HCT116 (cell line): ENCODE data around the gene WDR70. TPM values are rescaled to one million over a fixed set of nuclear protein-coding genes. Genes with fewer than 3 reads are reported as not detected.

Source experiments
- ATAC-seq: fragments of 200-7000 bp; cut with Tn5 transposase; 2 replicates; pipeline ENCODE4 v1.9.1; 2020; ENCODE audit warnings: mild to moderate bottlenecking, moderate library complexity
- BruUV-seq: library from RNA; stranded (reverse); fragments of 400-500 nt; replicated peaks from 2 replicates; lab custom pipeline; 2021; lab: Mats Ljungman, UMichigan
- CTCF ChIA-PET: fragments of 300-600 bp; sonication (Branson Sonifier 250); formaldehyde crosslinking; loops from one replicate; lab custom pipeline; 2021; ENCODE audit warnings: antibody characterized with exemption; lab: Charles Lee
- POLR2A ChIA-PET: fragments of 300-600, 350-600 bp; sonication (Branson Sonifier 250); formaldehyde crosslinking; loops from one replicate; lab custom pipeline; 2021; ENCODE audit warnings: antibody characterized with exemption; lab: Charles Lee
- RAD21 ChIA-PET, 2 experiments: fragments of 300-600 bp; sonication (Branson Sonifier 250); formaldehyde crosslinking; loops; one replicate each; lab custom pipeline; 2023; ENCODE audit warnings: low total read pairs in 2 of 2; ENCODE audit not compliant: uncharacterized antibody in 2 of 2, unreplicated experiment in 2 of 2, low non-redundant PET in 1 of 2; lab: Charles Lee
- DNase-seq: peaks from one replicate; pipeline ENCODE4 v3.0.0-alpha.2; 2010; ENCODE audit warnings: low read depth, low spot score
- H2AFZ ChIP-seq: fragments of 200-600 bp; shearing (Covaris generic), sonication (generic); 2 replicates; pipeline ENCODE4 v1.6.1; 2017; ENCODE audit warnings: low read depth, mixed run types, mixed read lengths, antibody characterized with exemption, low read length; ENCODE audit not compliant: poor library complexity, severe bottlenecking
- H3K27ac ChIP-seq: 2 replicates; pipeline ENCODE4 v1.5.1; 2012; ENCODE audit warnings: low read depth, low read length
- H3K27me3 ChIP-seq: fragments of 200-600 bp; sonication (generic); 2 replicates; pipeline ENCODE4 v1.6.1; 2016; ENCODE audit warnings: mixed run types, low read length, mixed read lengths; ENCODE audit not compliant: insufficient read depth
- H3K36me3 ChIP-seq, 2 experiments: fragments of 200-500 bp in 1 of 2; fragments of 200-600 bp in 1 of 2; sonication (Bioruptor generic) in 1 of 2; sonication (generic) in 1 of 2; 2 replicates each; pipeline versions ENCODE4 v1.5.1 to v1.6.1; 2014 to 2016; ENCODE audit warnings: low read length in 2 of 2, inconsistent platforms in 1 of 2, mixed read lengths in 1 of 2, mixed run types in 1 of 2; ENCODE audit not compliant: insufficient read depth in 2 of 2, control insufficient read depth in 1 of 2
- H3K4me1 ChIP-seq, 2 experiments: fragments of 200-600 bp in 1 of 2; sonication (generic) in 1 of 2; 2 replicates each; pipeline versions ENCODE4 v1.5.1 to v1.6.1; 2012 to 2017; ENCODE audit warnings: low read length in 2 of 2, inconsistent platforms in 1 of 2, mild to moderate bottlenecking in 1 of 2, mixed read lengths in 1 of 2, mixed run types in 1 of 2, moderate library complexity in 1 of 2; ENCODE audit not compliant: insufficient read depth in 2 of 2, control insufficient read depth in 1 of 2
- H3K4me2 ChIP-seq: fragments of 200-600 bp; sonication (generic); 2 replicates; pipeline ENCODE4 v1.6.1; 2017; ENCODE audit warnings: mixed run types, low read length, mixed read lengths
- H3K4me3 ChIP-seq, 2 experiments: fragments of 200-600 bp in 1 of 2; sonication (generic) in 1 of 2; replicated peaks in 1 of 2; 2 replicates each; pipeline ENCODE4 v1.5.1; 2011 to 2016; ENCODE audit warnings: low read length in 2 of 2, control low read depth in 1 of 2, low read depth in 1 of 2, mild to moderate bottlenecking in 1 of 2, mixed read lengths in 1 of 2, mixed run types in 1 of 2
- H3K79me2 ChIP-seq: fragments of 200-600 bp; sonication (generic); 2 replicates; pipeline ENCODE4 v1.6.1; 2017; ENCODE audit warnings: mild to moderate bottlenecking, mixed run types, low read length, moderate library complexity, mixed read lengths; ENCODE audit not compliant: insufficient read depth
- H3K9ac ChIP-seq: fragments of 200-600 bp; sonication (generic); 2 replicates; pipeline ENCODE4 v1.6.1; 2016; ENCODE audit warnings: low read length, mixed read lengths
- H3K9me2 ChIP-seq: fragments of 200-600 bp; sonication (generic), shearing (Covaris generic); 2 replicates; pipeline ENCODE4 v1.6.1; 2017; ENCODE audit warnings: mixed run types, mild to moderate bottlenecking, moderate library complexity; ENCODE audit not compliant: insufficient read depth
- H3K9me3 ChIP-seq, 2 experiments: fragments of 200-500 bp in 1 of 2; fragments of 200-600 bp in 1 of 2; sonication (Bioruptor generic) in 1 of 2; sonication (generic) in 1 of 2; 2 replicates each; pipeline ENCODE4 v1.6.1; 2014 to 2017; ENCODE audit warnings: low read length in 2 of 2, mixed read lengths in 2 of 2, inconsistent platforms in 1 of 2, low read depth in 1 of 2, mild to moderate bottlenecking in 1 of 2, mixed run types in 1 of 2, moderate library complexity in 1 of 2; ENCODE audit not compliant: control insufficient read depth in 1 of 2, insufficient read depth in 1 of 2
- H4K20me1 ChIP-seq: fragments of 200-600 bp; sonication (generic), shearing (Covaris generic); 2 replicates; pipeline ENCODE4 v1.6.1; 2017; ENCODE audit warnings: mixed run types, mild to moderate bottlenecking, moderate library complexity; ENCODE audit not compliant: insufficient read depth
- CEBPB ChIP-seq: IDR thresholded peaks from 2 replicates; pipeline ENCODE4 v1.6.1; 2012; ENCODE audit warnings: low read depth
- EGR1 ChIP-seq: IDR thresholded peaks from 2 replicates; pipeline ENCODE4 v1.6.1; 2012; ENCODE audit warnings: low read depth
- ELF1 ChIP-seq: IDR thresholded peaks from 2 replicates; pipeline ENCODE4 v1.6.1; 2012; ENCODE audit warnings: low read depth, borderline replicate concordance
- EZH2phosphoT487 ChIP-seq: fragments of 200-600 bp; IDR thresholded peaks from 2 replicates; pipeline ENCODE4 v1.6.1; 2018; ENCODE audit warnings: antibody characterized with exemption, borderline replicate concordance
- FOSL1 ChIP-seq: IDR thresholded peaks from 2 replicates; pipeline ENCODE4 v1.6.1; 2012; ENCODE audit warnings: low read depth
- JUND ChIP-seq: IDR thresholded peaks from 2 replicates; pipeline ENCODE4 v1.6.1; 2012
- RAD21 ChIP-seq: IDR thresholded peaks from 2 replicates; pipeline ENCODE4 v1.6.1; 2012; ENCODE audit warnings: low read depth, mild to moderate bottlenecking
- SIN3A ChIP-seq: IDR thresholded peaks from 2 replicates; pipeline ENCODE4 v1.6.1; 2012; ENCODE audit warnings: low read depth
- SP1 ChIP-seq: IDR thresholded peaks from 2 replicates; pipeline ENCODE4 v1.6.1; 2012; ENCODE audit warnings: low read depth
- SRF ChIP-seq: IDR thresholded peaks from 2 replicates; pipeline ENCODE4 v1.6.1; 2012; ENCODE audit warnings: low read depth
- TCF7L2 ChIP-seq: IDR thresholded peaks from 2 replicates; pipeline ENCODE4 v1.7.0; 2011; ENCODE audit warnings: borderline replicate concordance, inconsistent platforms; ENCODE audit not compliant: insufficient read depth, insufficient read length; ENCODE audit errors: extremely low read depth
- ZNF274 ChIP-seq: fragments of 200-500 bp; sonication (Bioruptor generic); IDR thresholded peaks from 2 replicates; pipeline ENCODE4 v1.6.1; 2014; ENCODE audit warnings: mild to moderate bottlenecking, low read depth, low read length, inconsistent platforms
- intact Hi-C: fragments of 100-400 bp; cut with micrococcal nuclease; formaldehyde crosslinking; loops from 2 replicates; pipeline ENCODE4 v1.10.0; 2022
- total RNA-seq: library from RNA; stranded (reverse); gene quantifications from one replicate; pipeline ENCODE4 v1.2.1, GENCODE V29; 2021; ENCODE audit not compliant: unreplicated experiment
- TF ChIP-seq, protein P1 (sequence below): IDR thresholded peaks from 2 replicates; pipeline ENCODE4 v1.6.1; 2012; ENCODE audit warnings: low read depth
- TF ChIP-seq, protein P2 (sequence below): IDR thresholded peaks from 2 replicates; pipeline ENCODE4 v1.6.1; 2012
- TF ChIP-seq, protein P3 (sequence below): IDR thresholded peaks from 2 replicates; pipeline ENCODE4 v1.6.1; 2011; ENCODE audit warnings: mild to moderate bottlenecking, low read length, moderate library complexity; ENCODE audit not compliant: insufficient replicate concordance; ENCODE audit errors: extremely low read depth
- TF ChIP-seq, protein P4 (sequence below): IDR thresholded peaks from 2 replicates; pipeline ENCODE4 v1.6.1; 2012
- TF ChIP-seq, protein P5 (sequence below), 3 experiments: fragments of 200-600 bp in 1 of 3; sonication (generic) in 1 of 3; IDR thresholded peaks in 2 of 3; conservative IDR thresholded peaks in 1 of 3; 2 replicates each; pipeline ENCODE4 v1.5.1; 2012 to 2017; ENCODE audit warnings: low read depth in 2 of 3, low read length in 2 of 3, antibody characterized with exemption in 1 of 3, borderline replicate concordance in 1 of 3, control low read depth in 1 of 3, mild to moderate bottlenecking in 1 of 3, mixed read lengths in 1 of 3, mixed run types in 1 of 3, moderate library complexity in 1 of 3; ENCODE audit not compliant: insufficient read depth in 1 of 3

The WDR70 gene
- total RNA-seq, 1 experiment from 2014 or later = 31.1 TPM

DNA sequence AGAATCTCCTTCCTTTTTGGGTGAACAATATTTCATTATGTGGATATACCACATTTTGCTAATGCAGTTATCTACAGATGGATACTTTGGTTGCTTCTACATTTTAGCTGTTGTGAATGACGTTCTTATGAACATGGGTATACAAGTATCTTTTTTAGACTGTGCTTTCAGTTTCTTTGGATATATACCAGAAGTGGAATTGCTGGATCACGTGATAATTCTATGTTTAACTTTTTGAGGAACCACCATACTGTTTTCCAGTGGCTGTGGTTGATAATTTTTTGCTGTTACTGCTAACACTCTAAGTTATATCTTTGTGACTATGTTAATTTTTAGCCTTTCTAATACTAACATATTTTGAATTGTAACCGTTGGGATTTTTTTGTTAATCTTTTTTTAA, 12.5 kb downstream of the WDR70 start:
- Histone ChIP-seq H3K9me2 (no peaks in the 10 kb centered on the region), H3K9me3 (no peaks in the 10 kb centered on the region), H3K4me2 (no peak overlapping the region), H3K4me1 (no peaks in the 10 kb centered on the region), H4K20me1 (no peaks in the 10 kb centered on the region), H2AFZ (no peak overlapping the region), H3K27ac (no peak overlapping the region), H3K4me3 (no peak overlapping the region), H3K9ac (no peak overlapping the region), H3K79me2 (no peaks in the 10 kb centered on the region), H3K36me3 (peaks cover 0 to 8% of the 10 kb centered on the region in 2 experiments; a peak in 2 of 4 replicates), H3K27me3 (no peaks in the 10 kb centered on the region)
- intact Hi-C loops = no loop called here
- DNase-seq = no peak
- ATAC-seq = no peak
- no peak for TF ChIP-seq EGR1
- TF ChIP-seq, protein P1, sequence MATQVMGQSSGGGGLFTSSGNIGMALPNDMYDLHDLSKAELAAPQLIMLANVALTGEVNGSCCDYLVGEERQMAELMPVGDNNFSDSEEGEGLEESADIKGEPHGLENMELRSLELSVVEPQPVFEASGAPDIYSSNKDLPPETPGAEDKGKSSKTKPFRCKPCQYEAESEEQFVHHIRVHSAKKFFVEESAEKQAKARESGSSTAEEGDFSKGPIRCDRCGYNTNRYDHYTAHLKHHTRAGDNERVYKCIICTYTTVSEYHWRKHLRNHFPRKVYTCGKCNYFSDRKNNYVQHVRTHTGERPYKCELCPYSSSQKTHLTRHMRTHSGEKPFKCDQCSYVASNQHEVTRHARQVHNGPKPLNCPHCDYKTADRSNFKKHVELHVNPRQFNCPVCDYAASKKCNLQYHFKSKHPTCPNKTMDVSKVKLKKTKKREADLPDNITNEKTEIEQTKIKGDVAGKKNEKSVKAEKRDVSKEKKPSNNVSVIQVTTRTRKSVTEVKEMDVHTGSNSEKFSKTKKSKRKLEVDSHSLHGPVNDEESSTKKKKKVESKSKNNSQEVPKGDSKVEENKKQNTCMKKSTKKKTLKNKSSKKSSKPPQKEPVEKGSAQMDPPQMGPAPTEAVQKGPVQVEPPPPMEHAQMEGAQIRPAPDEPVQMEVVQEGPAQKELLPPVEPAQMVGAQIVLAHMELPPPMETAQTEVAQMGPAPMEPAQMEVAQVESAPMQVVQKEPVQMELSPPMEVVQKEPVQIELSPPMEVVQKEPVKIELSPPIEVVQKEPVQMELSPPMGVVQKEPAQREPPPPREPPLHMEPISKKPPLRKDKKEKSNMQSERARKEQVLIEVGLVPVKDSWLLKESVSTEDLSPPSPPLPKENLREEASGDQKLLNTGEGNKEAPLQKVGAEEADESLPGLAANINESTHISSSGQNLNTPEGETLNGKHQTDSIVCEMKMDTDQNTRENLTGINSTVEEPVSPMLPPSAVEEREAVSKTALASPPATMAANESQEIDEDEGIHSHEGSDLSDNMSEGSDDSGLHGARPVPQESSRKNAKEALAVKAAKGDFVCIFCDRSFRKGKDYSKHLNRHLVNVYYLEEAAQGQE = no peak
- no peak for TF ChIP-seq RAD21
- TF ChIP-seq SIN3A = no peak
- no peak for TF ChIP-seq CEBPB
- TF ChIP-seq EZH2phosphoT487 = no peak
- TF ChIP-seq SRF = no peak
- TF ChIP-seq JUND = no peak
- no peak for TF ChIP-seq FOSL1
- TF ChIP-seq, protein P2, sequence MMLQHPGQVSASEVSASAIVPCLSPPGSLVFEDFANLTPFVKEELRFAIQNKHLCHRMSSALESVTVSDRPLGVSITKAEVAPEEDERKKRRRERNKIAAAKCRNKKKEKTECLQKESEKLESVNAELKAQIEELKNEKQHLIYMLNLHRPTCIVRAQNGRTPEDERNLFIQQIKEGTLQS = no peak
- no peak for TF ChIP-seq ELF1
- TF ChIP-seq, protein P3, sequence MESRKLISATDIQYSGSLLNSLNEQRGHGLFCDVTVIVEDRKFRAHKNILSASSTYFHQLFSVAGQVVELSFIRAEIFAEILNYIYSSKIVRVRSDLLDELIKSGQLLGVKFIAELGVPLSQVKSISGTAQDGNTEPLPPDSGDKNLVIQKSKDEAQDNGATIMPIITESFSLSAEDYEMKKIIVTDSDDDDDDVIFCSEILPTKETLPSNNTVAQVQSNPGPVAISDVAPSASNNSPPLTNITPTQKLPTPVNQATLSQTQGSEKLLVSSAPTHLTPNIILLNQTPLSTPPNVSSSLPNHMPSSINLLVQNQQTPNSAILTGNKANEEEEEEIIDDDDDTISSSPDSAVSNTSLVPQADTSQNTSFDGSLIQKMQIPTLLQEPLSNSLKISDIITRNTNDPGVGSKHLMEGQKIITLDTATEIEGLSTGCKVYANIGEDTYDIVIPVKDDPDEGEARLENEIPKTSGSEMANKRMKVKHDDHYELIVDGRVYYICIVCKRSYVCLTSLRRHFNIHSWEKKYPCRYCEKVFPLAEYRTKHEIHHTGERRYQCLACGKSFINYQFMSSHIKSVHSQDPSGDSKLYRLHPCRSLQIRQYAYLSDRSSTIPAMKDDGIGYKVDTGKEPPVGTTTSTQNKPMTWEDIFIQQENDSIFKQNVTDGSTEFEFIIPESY = no peak
- no peak for TF ChIP-seq SP1
- TF ChIP-seq, protein P4, sequence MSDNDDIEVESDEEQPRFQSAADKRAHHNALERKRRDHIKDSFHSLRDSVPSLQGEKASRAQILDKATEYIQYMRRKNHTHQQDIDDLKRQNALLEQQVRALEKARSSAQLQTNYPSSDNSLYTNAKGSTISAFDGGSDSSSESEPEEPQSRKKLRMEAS = no peak
- no peak for TF ChIP-seq TCF7L2
- TF ChIP-seq, protein P5, sequence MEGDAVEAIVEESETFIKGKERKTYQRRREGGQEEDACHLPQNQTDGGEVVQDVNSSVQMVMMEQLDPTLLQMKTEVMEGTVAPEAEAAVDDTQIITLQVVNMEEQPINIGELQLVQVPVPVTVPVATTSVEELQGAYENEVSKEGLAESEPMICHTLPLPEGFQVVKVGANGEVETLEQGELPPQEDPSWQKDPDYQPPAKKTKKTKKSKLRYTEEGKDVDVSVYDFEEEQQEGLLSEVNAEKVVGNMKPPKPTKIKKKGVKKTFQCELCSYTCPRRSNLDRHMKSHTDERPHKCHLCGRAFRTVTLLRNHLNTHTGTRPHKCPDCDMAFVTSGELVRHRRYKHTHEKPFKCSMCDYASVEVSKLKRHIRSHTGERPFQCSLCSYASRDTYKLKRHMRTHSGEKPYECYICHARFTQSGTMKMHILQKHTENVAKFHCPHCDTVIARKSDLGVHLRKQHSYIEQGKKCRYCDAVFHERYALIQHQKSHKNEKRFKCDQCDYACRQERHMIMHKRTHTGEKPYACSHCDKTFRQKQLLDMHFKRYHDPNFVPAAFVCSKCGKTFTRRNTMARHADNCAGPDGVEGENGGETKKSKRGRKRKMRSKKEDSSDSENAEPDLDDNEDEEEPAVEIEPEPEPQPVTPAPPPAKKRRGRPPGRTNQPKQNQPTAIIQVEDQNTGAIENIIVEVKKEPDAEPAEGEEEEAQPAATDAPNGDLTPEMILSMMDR (IDR thresholded peaks at IDR 0.05 in 2 of 3, conservative IDR thresholded peaks at IDR 0.05 in 1 of 3; ENCODE audit: borderline replicate concordance in 1 of 3, insufficient read depth in 1 of 3, low read depth in 2 of 3, low read length in 2 of 3) = no peak
- no peak for TF ChIP-seq ZNF274
- CTCF ChIA-PET = interaction anchor here (1.0 kb wide), 1 partner anchor 20 kb away, joined by 4 read pairs; the partner anchor contains the start of gene NUP155
- RAD21 ChIA-PET = no interaction called here
- POLR2A ChIA-PET = no interaction called here
- BruUV-seq = no TSS peak
